NCI-H146 treated with DMSO at 0.1 percent for 48 hours (cell line): ENCODE results near the gene TIMM50.
"Not testable (repeated sequence)": the region's sequence is repeated elsewhere in the genome, so short reads cannot be mapped to it uniquely, and the experiment has no call there.

Source experiments
- DNase-seq: peaks from one replicate; lab custom pipeline; 2025; ENCODE audit not compliant: unreplicated experiment; lab: John Stamatoyannopoulos, UW

TIMM50 gene

DNA sequence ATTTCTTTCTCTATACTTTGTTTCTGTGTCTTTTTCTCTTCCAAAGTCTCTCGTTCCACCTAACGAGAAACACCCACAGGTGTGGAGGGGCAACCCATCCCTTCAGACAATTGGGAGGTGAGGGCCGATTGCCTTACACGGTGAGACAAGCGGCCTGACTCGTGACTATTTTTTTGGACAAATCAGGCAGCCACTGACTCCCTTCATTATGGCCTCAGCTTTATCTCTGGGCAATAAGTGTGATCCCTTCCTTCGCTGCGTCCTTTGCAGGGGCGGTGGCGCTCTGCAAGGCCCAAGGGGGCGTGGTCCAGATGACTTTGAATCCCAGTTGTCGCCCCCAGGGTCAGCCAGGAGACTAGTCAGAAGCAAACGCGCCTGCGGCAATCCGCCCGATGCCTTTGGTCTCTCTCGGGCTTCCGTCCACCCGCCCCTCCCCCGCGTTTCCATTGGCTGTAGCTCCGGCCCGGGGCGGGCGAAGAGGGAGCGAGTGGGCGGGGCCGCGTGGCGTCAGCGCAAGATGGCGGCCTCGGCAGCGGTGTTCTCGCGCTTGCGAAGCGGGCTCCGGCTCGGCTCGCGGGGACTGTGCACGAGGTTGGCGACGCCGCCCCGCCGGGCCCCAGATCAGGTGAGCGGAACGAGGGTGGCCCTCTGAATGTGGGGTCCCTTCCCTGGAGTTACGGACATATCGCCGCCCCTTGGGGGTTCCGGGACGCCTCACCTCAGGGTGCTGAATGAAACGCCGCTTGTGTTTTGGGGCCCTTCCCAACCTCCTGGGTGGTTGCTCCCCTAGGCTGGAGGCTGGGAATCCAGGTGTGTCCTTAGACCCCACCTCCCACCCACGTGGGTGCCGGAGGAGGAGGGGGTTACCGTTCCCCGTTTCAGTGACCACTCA is at the start of gene TIMM50:
TIMM50 (plus strand) TSS at position 502 of the 892 bp plus-strand sequence; CDS start at position 518, 16 bp downstream.
- peak; percentile 94 for DNase-seq

DNA sequence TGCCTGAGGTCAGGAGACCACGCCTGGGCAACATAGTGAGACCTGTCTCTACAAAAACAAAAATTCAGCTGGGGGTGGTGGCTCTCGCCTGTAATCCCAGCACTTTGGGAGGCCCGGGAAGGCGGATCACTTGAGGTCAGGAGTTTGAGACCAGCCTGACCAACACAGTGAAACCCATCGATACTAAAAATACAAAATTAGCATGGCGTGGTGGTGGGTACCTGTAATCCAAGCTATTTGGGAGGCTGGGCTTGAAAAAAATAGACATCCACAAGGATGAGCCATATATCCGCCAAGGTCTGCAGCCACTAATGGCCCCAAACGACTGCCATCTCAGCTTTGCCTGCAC is 48.0 kb upstream of the TIMM50 start:
- DNase-seq = no peak

DNA sequence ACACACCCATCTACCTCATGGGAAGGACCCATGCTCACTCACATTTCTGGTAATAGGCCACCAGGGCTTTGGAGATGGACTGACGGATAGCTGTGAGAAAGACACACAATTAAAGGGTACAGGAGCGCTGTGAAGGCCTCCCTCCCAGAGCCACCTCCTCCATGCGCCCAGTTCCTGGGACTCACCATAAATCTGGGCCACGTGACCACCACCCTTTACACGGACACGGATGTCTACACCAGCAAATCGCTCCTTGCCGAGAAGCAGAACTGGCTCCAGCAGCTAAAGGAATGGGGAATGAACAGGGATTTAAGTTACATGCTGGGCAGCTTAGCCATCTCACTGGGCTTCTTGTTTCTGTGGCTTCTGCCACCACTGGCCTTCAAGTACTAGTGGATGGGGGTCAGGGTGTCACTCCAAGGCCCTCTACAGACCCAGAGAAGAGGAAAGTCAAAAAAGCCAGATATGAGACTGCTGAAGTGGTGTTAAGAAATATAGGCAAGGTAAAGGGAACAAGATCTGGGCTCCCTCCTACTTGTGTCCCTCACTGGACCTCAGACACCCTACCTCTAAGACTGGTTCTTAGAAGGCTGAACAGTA is 47.1 kb upstream of the TIMM50 start:
- DNase-seq = no peak

DNA sequence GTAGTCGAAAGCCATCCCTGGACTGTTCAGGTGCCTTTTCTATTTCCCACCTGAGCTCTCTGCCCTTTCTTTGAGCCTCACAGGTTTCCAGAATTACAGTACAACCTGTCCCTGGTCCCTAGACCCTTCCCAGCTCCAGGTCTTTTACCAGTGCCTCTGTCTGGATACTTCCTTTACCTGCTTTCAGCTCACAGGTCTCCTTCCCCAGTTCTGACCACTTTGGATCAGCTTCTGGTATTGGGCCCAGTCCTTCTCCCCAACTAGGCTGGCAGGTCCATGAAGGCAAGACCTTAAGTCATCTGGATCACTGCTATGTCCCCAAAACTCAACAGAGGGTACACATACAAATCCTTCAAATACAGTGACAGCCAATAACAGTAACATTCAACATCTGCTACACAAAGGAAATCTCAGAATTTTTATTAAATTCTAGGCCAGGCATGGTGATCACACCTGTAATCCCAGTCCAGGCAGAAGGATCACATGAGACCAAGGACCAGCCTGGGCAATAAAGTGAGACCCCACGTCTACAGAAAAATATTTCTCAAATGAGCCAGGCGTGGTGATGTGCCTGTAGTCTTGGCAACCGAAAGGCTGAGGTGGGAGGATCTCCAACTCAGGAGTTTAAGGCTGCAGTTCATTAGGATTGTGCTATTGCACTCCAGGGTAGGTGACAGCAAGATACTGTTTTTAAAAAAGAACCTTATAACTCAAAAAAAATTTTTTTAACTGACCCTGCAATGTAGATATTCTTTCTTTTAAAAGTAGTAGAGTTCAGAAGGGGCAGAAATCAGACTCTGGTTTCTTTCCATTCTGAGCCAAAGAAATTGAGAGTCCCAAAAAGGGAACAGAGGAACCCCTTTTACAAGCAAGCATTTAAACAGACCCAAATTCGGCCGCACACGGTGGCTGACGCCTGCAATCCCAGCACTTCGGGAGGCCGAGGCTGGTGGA is 46.2 kb upstream of the TIMM50 start:
- no peak for DNase-seq

DNA sequence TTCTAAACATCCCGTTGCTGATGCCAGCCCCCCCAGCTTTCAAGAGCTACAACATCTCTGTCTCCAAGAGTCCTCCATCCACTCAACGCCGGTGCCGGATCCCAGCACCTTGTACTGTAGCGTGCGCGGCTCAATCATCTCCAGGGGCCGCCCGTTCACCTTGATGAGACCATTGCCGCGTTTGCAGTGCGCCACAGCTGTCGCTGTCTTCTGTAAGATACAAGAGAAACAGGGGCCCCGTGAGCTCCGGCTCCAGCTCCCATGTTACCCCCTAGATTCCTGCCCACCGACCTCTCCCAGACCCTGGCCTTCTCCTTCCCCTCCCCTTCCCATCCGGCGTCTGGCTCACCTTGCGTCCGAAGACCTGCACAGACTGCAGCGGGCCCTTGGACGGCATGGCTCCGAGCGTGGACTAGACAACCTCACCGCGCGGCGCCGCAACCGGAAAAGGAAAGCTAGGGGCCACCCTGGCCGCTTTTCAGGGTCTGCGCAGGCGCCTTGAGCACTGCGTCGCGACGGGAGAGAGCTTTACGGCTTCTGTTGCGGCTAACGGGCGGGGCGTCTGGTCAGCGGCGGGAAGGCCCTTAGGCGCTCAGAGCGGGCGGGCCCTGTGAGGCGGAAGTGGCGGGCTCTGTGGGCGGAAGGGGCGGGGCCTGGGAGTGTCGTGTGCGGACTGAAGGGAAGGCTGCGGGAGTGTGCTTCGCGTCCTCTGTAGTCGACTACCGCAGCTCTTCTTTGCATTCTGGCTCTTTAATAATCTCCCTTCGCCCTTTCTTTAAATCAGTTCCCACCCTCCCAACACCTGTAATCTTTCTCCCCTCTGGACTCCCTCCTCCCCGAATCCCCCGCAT is 44.9 kb upstream of the TIMM50 start, which contains the start of gene RPS16:
RPS16 (minus strand) TSS at position 451 of the 851 bp plus-strand sequence; CDS start at position 397, 54 bp downstream.
- DNase-seq = peak; percentile 98

DNA sequence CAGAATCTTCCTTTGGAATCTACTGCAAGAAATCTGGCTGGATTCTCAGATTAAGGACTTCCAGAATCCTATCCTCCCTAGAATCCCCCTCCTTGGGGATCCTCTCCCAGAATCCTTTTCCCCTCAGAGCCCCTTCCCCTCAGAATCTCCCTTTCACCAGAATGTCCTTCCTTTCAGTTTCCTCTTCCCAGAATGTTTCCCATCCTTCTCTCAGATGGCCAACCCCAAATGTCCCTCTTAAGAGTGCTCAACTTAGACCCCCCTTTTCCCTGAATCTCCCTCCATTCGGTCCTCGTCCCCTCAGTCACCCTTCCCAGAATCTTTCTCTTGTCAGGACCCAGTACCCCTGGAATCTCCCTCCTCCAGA is 44.3 kb upstream of the TIMM50 start:
- DNase-seq = peak; percentile 53

DNA sequence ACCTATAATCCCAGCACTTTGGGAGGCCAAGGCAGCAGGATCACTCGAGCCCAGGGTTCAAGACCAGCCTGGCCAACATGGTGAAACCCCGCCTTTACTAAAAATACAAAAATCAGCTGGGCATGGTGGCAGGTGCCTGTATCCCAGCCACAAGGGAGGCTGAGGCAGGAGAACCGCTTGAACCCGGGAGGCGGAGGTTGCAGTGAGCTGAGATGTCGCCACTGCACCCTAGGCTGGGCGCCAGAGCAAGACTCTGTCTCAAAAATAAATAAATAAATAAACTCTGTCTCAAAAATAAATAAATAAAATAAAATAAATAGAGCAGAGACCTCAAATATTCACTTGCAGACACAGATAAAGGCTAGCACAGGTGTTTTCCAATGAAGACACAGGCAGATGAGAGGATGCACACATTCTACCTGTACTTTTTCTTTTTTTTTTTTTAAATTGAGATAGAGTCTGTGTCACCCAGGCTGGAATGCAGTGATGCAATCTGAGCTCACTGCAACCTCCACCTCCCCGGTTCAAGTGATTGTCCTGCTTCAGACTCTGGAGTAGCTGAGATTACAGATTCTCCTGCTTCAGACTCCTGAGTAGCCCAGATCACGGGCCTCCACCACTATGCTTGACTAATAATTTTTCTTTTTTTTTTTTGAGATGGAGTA is 42.2 kb upstream of the TIMM50 start:
- DNase-seq = no peak

DNA sequence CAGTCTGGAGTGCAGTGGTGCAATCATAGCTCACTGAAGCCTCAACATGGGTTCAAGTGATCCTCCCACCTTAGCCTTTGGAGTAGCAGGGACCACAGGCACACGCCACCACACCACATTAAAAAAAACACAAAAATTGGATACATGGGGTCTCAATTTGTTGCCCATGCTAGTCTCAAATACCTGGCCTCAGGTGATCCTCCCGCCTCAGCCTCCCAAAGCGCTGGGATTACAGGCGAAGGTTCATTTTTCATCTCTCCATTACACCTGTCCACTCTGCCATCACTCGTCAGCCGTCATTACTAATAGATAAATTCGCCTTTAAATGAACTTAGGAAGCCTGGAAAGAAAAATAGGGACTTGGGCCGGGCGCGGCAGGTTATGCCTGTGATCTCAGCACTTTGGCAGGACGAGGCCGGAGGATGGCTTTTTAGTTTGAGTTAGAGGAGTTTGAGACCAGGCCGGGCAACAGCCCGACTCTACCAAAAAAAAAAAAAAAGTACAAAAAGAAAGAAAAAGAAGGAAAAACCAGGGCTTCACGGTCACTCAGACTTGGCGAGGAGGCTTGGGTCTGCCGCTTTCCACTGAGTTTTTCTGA is 35.9 kb upstream of the TIMM50 start:
- DNase-seq = no peak

DNA sequence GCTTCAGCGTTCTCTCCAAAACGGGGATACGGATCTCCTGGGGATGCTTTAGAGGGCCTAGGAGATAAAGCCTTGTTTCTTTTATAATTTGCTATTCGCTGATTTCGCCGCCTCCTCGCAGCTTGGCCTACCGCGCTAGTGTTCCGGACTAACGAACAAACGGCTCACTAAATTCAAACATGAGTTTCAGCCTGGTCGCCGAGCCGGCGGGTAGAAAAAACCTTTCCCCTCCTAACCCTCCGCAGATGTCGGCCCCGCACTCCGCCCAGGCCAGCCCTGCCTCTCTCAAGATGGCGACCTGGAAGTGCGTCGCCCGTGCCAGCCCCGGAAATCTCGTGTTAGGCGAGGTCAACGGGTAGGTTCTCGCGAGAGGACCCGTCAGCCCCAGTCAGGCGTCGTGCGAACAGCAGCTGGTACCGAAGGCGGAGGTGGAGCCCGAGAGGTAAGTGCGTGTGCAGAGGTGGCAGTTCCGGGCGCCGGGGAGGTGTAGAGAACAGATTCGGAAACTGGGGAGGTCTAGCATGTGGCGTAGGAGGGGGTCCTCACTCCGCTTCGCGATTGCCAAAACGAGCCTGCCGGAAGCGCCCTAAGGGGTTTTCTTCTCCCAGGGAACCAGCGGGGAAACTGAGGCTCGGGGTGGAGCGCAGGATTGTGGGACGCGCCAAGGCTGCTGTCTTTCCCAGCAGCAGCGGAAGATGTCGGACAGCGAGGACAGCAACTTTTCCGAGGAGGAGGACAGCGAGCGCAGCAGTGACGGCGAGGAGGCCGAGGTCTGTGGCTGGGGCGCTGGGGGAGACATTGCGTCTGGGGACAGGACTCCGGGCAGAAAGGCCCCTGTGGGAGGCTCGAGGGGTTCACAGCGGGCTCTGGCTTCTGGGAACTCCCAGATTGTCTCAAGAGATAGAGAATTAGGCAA is 35.2 kb upstream of the TIMM50 start, which contains the start of gene SUPT5H:
SUPT5H (plus strand) TSS at position 387 of the 916 bp plus-strand sequence; CDS start at position 696, 309 bp downstream.
- peak; percentile 96 for DNase-seq

DNA sequence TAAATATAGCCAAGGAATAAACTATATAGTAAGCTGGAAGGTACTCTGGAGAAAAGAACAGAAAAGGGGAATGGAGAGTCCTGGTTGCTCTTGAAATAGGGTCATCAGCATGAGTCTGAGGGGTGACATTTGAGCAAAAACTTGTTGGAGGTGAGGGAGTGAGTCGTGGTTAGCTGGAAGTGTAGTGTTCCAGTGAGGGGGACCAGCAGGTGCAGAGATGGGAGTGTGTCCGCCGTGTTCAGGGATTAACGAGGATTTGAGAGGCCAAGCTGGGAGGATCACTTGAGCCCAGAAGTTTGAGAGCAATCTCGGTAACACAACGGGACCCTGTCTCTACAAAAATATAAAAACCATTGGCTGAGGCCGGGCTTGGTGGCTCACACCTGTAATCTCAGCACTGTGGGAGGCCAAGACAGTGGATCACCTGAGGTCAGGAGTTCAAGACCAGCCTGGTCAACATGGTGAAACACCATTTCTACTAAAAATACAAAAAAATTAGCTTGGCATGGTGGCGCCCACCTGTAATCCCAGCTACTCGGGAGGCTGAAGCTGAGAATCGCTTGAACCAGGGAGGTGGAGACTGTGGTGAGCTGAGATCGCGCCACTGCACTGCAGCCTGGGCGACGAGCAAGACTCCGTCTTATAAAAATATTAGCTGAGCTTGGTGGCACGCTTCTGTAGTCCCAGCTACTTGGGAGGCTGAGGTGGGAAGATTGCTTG is 34.1 kb upstream of the TIMM50 start:
- DNase-seq = no peak

DNA sequence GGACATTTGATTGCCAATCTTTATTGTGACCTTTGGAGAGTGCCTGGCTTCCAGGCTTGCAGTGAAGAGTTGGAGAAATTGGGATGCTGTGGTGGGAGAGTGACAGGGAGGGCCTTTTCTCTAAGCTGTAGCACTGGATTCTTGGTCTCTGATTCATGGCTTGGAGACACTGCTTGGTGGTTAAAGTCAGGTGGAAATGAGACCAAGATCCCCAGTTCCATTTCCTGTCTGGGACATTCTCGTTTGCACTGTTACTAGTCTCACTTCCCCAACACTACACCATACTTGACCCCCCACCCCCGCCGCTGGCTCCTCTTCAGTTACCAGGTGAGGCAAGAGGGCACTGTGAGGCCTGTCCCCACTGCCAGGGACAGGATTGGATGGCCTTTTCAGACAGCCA is 32.4 kb upstream of the TIMM50 start:
- no peak for DNase-seq

DNA sequence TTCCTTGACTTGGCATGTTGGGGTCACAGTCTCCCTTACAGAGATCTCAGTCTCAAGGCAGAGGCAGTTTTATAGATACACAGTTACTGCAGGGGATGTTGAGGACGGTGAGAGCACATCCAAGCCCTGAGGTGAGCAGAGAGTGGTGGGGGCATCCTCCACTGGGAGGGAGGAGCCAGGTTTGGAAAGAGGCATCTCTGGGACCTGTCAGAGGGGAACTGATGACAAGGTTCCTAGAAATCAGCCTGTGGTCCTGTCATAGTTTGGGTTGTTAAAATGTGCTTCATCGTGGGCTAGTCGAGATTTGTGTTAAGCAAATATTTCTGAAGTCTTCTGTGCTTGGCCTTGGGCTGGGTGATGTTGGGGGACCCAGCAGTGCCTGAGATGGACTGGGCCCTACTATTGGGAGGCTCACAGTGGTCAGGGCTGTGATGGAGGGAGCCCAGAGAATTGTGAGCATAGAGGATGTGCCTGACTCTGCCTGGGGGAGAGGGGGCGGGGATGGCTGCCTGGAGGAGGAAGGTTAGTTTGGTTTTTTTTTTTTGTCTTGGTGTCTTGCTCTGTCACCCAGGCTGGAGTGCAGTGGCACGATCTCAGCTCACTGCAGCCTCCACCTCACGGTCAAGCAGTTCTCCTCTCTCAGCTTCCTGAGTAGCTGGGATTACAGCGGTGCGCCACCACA is 31.4 kb upstream of the TIMM50 start:
- no peak for DNase-seq

DNA sequence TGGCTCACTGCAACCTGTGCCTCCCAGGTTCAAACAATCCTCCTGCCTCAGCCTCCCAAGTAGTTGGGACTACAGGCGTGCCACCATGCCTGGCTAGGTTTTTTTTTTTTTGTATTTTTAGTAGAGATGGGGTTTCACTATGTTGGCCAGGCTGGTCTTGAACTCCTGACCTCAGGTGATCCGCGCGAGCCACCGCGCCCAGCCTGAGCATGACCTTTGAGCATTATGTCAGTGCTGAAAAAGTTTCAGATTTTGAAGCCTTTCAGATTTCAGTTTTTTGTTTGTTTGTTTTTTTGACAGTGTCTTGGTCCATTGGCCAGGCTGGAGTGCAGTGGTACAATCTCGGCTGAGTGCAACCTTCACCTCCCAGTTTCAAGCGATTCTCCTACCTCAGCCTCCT is 29.4 kb upstream of the TIMM50 start:
- DNase-seq = not testable (repeated sequence)

DNA sequence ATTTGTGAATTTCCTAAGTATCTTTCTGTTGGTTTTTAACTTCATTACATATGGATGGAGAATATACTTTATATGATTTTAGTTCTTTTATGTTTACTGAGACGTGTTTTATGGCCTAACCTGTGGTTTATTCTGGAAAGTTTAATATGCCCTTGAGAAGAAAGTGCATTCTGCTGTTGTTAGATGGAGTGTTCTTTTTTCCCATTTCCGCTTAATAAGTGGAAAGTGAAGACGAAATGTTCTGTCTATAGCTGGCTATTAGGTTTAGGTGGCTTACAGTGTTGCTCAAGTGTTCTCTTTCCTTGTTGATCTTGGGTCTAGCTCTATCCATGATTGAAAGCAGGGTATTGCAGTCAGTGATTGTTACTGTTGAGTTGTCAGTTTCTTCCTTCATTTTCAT is 17.2 kb upstream of the TIMM50 start:
- no peak for DNase-seq

DNA sequence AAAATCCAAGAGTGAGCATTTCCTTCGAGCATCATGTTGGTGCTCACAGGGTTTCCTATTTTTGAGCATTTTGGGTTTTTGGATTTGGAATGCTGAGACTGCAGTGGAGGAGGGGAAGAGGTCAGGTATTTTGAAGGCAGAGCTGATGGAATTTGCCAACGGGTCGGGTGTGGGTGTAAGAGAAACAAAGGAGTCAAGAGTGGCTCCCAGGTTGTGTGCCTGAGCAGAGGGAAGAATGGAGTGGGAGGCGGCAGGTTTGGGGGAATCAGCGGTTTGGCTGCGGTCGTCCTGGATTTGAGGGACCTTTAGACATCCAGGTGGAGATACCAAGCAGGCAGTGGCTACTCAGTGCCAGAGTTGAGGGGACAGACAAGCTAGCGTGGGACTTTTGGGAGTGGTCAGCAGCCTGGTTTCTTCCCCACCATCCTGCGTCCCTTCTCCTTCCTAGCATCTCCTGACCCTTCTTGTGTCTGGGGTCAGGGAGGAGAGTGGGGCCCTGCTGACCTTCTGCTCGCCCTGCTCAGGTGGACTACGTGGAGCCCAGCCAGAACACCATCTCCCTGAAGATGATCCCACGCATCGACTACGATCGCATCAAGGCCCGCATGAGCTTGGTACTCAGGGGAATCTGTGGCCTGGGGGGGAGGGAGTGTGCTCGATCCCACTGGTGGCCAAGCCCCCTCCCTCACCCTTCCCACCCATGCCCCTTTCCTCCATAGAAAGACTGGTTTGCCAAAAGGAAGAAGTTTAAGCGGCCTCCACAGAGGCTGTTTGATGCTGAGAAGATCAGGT is 14.5 kb upstream of the TIMM50 start:
- DNase-seq = no peak

DNA sequence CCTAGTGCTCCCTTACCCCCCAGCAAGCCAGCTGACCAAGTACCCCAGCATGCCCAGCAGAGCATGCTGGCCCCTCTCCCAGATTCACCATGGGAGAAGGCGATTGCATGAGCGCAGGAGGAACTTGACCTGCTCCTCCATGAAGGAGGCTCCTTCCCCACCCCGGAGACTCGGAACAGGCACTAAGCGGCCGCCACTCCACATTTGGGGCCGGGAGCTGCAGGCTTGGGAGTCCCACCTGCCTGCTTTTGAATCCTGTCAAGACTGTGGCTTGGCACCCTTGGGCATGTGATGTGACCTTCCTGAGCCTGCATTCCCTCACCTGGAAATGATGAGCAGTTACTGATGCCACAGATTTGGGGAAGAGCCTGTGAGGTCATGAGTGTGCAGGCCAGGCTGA is 12.7 kb upstream of the TIMM50 start:
- DNase-seq = no peak
